Measurements from ENCODE around the gene FAM3D. TPM values are rescaled to one million over a fixed set of nuclear protein-coding genes. Genes with fewer than 3 reads are reported as not detected.
A peak's percentile ranks its signal among the peaks of the same experiment; 100 is the strongest.

Gene FAM3D
- polyA plus RNA-seq, 3 donors = 0.28 to 1.9 (median 0.71) TPM

DNA sequence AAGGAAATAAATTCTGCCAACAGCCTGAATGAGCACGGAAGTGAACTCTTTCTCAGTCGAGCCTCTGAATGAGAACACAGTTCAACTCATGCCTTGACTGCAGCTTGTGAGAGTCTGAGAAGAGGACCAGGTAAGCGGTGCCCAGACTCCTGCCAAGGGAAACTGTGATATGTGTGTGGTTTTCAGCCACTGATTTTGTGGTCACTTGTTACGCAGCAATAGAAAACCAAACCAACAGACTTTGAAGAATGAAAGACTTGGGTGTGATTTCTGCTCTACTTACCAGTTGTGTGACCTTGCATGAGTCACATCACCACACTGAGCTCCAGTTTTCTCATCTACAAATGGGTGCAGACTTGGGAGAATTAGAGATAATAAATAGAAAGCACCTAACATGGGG lies 58.8 kb downstream of the FAM3D start:
- Histone ChIP-seq H3K4me1 (ENCODE audit: control insufficient read depth in 1 of 2, insufficient read depth in 2 of 2, low read length in 2 of 2) (no peaks in the 10 kb centered on the region), H3K27ac (ENCODE audit: low read depth in 1 of 2, low read length in 2 of 2) (no peak overlapping the region), H3K36me3 (replicated peaks in 1 of 2; ENCODE audit: control insufficient read depth in 1 of 2, insufficient read depth in 2 of 2, low read length in 2 of 2) (no peaks in the 10 kb centered on the region), H3K4me3 (replicated peaks in 1 of 3; ENCODE audit: low read depth in 2 of 3, low read length in 3 of 3) (no peak overlapping the region), H3K79me2 (ENCODE audit: insufficient read depth, low read length) (no peaks in the 10 kb centered on the region), H2AFZ (ENCODE audit: insufficient read depth, low read depth, low read length, poor library complexity, severe bottlenecking) (no peak overlapping the region), H3K4me2 (replicated peaks; ENCODE audit: extremely low read depth, low read length, poor library complexity, severe bottlenecking) (no peak overlapping the region), H4K20me1 (ENCODE audit: insufficient read depth, low read length) (no peaks in the 10 kb centered on the region), H3K9ac (ENCODE audit: insufficient read depth, low read length, poor library complexity, severe bottlenecking) (no peak overlapping the region), H3K27me3 (ENCODE audit: control insufficient read depth in 2 of 2, insufficient read depth in 2 of 2, low read length in 2 of 2) (peaks cover 0 to 2% of the 10 kb centered on the region in 2 donors), H3K9me3 (replicated peaks in 1 of 2; ENCODE audit: control insufficient read depth in 1 of 2, insufficient read depth in 1 of 2, low read length in 2 of 2) (peaks cover 0 to 4% of the 10 kb centered on the region in 2 donors)
- intact Hi-C loops (cut with micrococcal nuclease) = no loop called here
- Mint-ChIP-seq H3K9me3 (peaks cover 0 to 5% (median 0%) of the 10 kb centered on the region in 7 donors), H3K4me3 (no peak overlapping the region), H3K27me3 (ENCODE audit: low read depth in 3 of 3) (peaks cover 3 to 15% (median 10%) of the 10 kb centered on the region in 3 donors), H3K36me3 (no peaks in the 10 kb centered on the region), H3K27ac (peak overlapping the region in 1 of 7 donors; percentile 27), H3K4me1 (peaks cover 2% of the 10 kb centered on the region)
- 92% methylated on average over 2 of the region's 4 CpGs for WGBS (ENCODE audit: insufficient coverage)
- no peak for DNase-seq
- TF ChIP-seq, protein P1, sequence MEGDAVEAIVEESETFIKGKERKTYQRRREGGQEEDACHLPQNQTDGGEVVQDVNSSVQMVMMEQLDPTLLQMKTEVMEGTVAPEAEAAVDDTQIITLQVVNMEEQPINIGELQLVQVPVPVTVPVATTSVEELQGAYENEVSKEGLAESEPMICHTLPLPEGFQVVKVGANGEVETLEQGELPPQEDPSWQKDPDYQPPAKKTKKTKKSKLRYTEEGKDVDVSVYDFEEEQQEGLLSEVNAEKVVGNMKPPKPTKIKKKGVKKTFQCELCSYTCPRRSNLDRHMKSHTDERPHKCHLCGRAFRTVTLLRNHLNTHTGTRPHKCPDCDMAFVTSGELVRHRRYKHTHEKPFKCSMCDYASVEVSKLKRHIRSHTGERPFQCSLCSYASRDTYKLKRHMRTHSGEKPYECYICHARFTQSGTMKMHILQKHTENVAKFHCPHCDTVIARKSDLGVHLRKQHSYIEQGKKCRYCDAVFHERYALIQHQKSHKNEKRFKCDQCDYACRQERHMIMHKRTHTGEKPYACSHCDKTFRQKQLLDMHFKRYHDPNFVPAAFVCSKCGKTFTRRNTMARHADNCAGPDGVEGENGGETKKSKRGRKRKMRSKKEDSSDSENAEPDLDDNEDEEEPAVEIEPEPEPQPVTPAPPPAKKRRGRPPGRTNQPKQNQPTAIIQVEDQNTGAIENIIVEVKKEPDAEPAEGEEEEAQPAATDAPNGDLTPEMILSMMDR (IDR thresholded peaks at IDR 0.05) = no peak

DNA sequence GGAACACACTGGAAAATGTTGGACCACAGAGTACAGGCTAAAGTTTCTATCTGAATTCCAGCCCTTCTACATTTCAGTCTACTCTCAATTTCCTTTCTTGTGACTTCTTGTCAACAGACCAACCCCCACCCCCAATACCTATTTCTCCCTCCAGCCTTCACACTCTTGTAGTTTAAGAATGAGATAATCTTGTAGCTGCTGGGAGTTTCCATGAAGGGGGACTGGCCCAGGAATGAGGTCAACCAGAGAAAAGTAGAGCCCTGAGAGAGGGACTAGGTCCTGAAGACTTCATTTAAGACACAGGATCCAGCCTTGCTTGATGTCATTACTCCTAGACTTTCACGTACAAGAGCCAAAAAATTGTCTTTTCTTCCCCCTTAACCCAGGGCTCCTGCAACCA lies 59.9 kb downstream of the FAM3D start:
- Mint-ChIP-seq H3K27me3 (ENCODE audit: low read depth in 3 of 3) (peaks cover 3 to 18% (median 10%) of the 10 kb centered on the region in 3 donors), H3K9me3 (peaks cover 0 to 5% (median 2%) of the 10 kb centered on the region in 7 donors), H3K36me3 (no peaks in the 10 kb centered on the region), H3K27ac (no peak overlapping the region), H3K4me1 (peaks cover 2% of the 10 kb centered on the region), H3K4me3 (no peak overlapping the region)
- WGBS (ENCODE audit: insufficient coverage) = 100% methylated on average over 1 of the region's 1 CpG
- no peaks in the 10 kb centered on the region for H4K20me1 ChIP-seq (ENCODE audit: insufficient read depth, low read length)
- H3K4me2 ChIP-seq (replicated peaks; ENCODE audit: extremely low read depth, low read length, poor library complexity, severe bottlenecking) = no peak overlapping the region
- peaks cover 0 to 2% of the 10 kb centered on the region in 2 donors for H3K27me3 ChIP-seq (ENCODE audit: control insufficient read depth in 2 of 2, insufficient read depth in 2 of 2, low read length in 2 of 2)
- H2AFZ ChIP-seq (ENCODE audit: insufficient read depth, low read depth, low read length, poor library complexity, severe bottlenecking) = no peak overlapping the region
- H3K36me3 ChIP-seq (replicated peaks in 1 of 2; ENCODE audit: control insufficient read depth in 1 of 2, insufficient read depth in 2 of 2, low read length in 2 of 2) = no peaks in the 10 kb centered on the region
- H3K4me3 ChIP-seq (replicated peaks in 1 of 3; ENCODE audit: low read depth in 2 of 3, low read length in 3 of 3) = no peak overlapping the region
- intact Hi-C loops (cut with micrococcal nuclease) = no loop called here
- TF ChIP-seq, protein P1 (IDR thresholded peaks at IDR 0.05) = no peak
- H3K9me3 ChIP-seq (replicated peaks in 1 of 2; ENCODE audit: control insufficient read depth in 1 of 2, insufficient read depth in 1 of 2, low read length in 2 of 2) = peaks cover 0 to 4% of the 10 kb centered on the region in 2 donors
- no peaks in the 10 kb centered on the region for H3K79me2 ChIP-seq (ENCODE audit: insufficient read depth, low read length)
- DNase-seq = no peak
- H3K9ac ChIP-seq (ENCODE audit: insufficient read depth, low read length, poor library complexity, severe bottlenecking) = no peak overlapping the region
- no peak overlapping the region for H3K27ac ChIP-seq (ENCODE audit: low read depth in 1 of 2, low read length in 2 of 2)
- H3K4me1 ChIP-seq (ENCODE audit: control insufficient read depth in 1 of 2, insufficient read depth in 2 of 2, low read length in 2 of 2) = no peaks in the 10 kb centered on the region
